ENCODE results near the gene GYPC.
"Not testable (repeated sequence)": the region's sequence is repeated elsewhere in the genome, so short reads cannot be mapped to it uniquely, and the experiment has no call there.

The GYPC gene

DNA sequence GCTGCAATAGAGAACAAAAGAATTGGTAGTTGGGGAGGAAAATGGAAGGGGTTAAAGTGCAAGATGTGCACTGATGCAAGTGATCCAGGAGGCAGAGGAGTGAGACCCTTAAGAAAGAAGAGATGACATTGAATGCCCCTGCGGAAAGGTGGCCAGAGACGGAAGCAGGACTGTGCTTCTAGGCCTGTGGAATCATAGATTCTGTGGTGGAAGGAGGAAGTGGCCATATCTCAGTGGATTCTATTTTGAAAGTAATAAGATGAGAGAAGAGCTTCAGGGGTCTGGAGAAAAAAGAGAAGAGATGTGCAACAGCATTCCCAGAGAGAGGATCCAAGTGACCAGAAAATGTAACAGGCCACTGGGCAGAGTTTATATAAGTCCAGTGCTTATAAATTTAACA, 18.6 kb upstream of the GYPC start:
- no peak for ATAC-seq
- TF ChIP-seq PPARA (CRISPR knock-in tag; IDR thresholded peaks at IDR 0.05; ENCODE audit: borderline replicate concordance) (no peak), OSR1 (CRISPR knock-in tag; IDR thresholded peaks at IDR 0.05) (no peak), RARB (CRISPR knock-in tag; IDR thresholded peaks at IDR 0.05) (no peak), ESRRG (CRISPR knock-in tag; IDR thresholded peaks at IDR 0.05) (no peak), BACH2 (CRISPR knock-in tag; IDR thresholded peaks at IDR 0.05; ENCODE audit: borderline replicate concordance) (no peak), CSRNP3 (CRISPR knock-in tag; IDR thresholded peaks at IDR 0.05) (no peak), ISL1 (CRISPR knock-in tag; IDR thresholded peaks at IDR 0.05) (no peak), CSDC2 (CRISPR knock-in tag; IDR thresholded peaks at IDR 0.05) (no peak), TCF4 (CRISPR knock-in tag; IDR thresholded peaks at IDR 0.05; ENCODE audit: borderline replicate concordance) (no peak), ZC3H10 (CRISPR knock-in tag; IDR thresholded peaks at IDR 0.05) (no peak), ZFP30 (CRISPR knock-in tag; IDR thresholded peaks at IDR 0.05) (no peak)

DNA sequence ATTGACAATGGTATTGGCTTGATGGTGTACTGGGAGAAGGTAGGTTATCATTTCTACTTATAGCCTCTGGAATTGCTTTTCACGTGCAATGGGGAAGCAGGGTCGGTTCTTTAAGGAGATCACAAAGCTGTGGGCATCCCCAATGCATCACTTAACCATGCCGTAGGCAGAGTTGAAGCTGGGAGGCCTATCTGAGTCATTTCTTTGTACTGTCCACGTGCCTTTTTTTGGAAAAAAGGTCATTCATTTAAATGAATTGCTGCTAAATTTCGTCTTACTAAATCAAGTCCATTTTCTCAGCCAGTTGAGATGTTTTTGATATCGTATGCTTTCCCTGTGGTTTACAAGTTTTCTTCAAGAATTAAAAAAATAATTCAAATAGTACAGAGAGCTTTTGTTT, 17.2 kb upstream of the GYPC start:
- no peak for ATAC-seq
- TF ChIP-seq GLIS3 (CRISPR knock-in tag; IDR thresholded peaks at IDR 0.05), result no peak

DNA sequence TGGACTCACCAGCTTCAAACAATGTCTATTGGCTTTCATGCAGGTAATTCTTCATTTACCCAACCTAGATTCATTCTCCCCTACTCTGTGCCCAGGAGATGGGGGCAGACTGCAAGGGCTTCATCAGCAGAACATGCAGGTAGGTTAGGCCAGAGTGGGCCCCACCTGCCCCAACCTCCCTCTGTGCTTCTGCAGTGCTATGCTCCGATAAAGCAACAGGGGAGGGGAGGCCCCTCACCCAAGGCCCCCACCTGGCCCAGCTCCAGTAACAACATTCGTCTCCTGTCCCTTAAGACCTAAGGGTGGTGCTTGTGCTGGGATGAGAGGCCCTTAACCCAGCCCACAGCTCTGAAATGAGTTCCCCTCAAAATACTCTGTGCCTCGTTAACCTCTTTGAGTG, 16.7 kb upstream of the GYPC start:
- no peak for ATAC-seq
- TF ChIP-seq CSRNP3 (CRISPR knock-in tag; IDR thresholded peaks at IDR 0.05) (no peak), ZNF8 (CRISPR knock-in tag; IDR thresholded peaks at IDR 0.05) (no peak), CSDC2 (CRISPR knock-in tag; IDR thresholded peaks at IDR 0.05) (no peak), PPARA (CRISPR knock-in tag; IDR thresholded peaks at IDR 0.05; ENCODE audit: borderline replicate concordance) (no peak)
- TF ChIP-seq, protein P1, sequence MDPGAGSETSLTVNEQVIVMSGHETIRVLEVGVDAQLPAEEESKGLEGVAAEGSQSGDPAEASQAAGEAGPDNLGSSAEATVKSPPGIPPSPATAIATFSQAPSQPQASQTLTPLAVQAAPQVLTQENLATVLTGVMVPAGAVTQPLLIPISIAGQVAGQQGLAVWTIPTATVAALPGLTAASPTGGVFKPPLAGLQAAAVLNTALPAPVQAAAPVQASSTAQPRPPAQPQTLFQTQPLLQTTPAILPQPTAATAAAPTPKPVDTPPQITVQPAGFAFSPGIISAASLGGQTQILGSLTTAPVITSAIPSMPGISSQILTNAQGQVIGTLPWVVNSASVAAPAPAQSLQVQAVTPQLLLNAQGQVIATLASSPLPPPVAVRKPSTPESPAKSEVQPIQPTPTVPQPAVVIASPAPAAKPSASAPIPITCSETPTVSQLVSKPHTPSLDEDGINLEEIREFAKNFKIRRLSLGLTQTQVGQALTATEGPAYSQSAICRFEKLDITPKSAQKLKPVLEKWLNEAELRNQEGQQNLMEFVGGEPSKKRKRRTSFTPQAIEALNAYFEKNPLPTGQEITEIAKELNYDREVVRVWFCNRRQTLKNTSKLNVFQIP (CRISPR knock-in tag; IDR thresholded peaks at IDR 0.05; ENCODE audit: borderline replicate concordance, low read depth), result no peak

- not testable (repeated sequence) for ATAC-seq
Measured at GRCh38 chr2:126641294-126641693, 14.7 kb upstream of the GYPC start.

GRCh38 chr2:126642031-126642430, 13.9 kb upstream of the GYPC start:
- ATAC-seq, result no peak
- TF ChIP-seq ZFP3 (CRISPR knock-in tag; IDR thresholded peaks at IDR 0.05), result no peak
- TF ChIP-seq, protein P2, sequence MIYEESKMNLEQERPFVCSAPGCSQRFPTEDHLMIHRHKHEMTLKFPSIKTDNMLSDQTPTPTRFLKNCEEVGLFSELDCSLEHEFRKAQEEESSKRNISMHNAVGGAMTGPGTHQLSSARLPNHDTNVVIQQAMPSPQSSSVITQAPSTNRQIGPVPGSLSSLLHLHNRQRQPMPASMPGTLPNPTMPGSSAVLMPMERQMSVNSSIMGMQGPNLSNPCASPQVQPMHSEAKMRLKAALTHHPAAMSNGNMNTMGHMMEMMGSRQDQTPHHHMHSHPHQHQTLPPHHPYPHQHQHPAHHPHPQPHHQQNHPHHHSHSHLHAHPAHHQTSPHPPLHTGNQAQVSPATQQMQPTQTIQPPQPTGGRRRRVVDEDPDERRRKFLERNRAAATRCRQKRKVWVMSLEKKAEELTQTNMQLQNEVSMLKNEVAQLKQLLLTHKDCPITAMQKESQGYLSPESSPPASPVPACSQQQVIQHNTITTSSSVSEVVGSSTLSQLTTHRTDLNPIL (CRISPR knock-in tag; IDR thresholded peaks at IDR 0.05; ENCODE audit: low read depth), result no peak
- TF ChIP-seq RARB (CRISPR knock-in tag; IDR thresholded peaks at IDR 0.05), result no peak
- no peak for TF ChIP-seq ZC3H10 (CRISPR knock-in tag; IDR thresholded peaks at IDR 0.05)
- no peak for TF ChIP-seq CSDC2 (CRISPR knock-in tag; IDR thresholded peaks at IDR 0.05)
- TF ChIP-seq TSHZ2 (CRISPR knock-in tag; IDR thresholded peaks at IDR 0.05), result no peak
- TF ChIP-seq GLIS3 (CRISPR knock-in tag; IDR thresholded peaks at IDR 0.05), result no peak

All from SK-N-SH treated with all-trans-retinoic acid at 6 μM for 48 hours (cell line).